ENCODE data around the gene ASB1.

GRCh38 chr2:238497610-238498005 lies 70.9 kb downstream of the ASB1 start:
- TF ChIP-seq CTCF (optimal IDR thresholded peaks at IDR 0.05 in 1 of 3, IDR thresholded peaks at IDR 0.05 in 1 of 3, conservative IDR thresholded peaks at IDR 0.05 in 1 of 3; ENCODE audit: extremely low read depth in 1 of 3, insufficient read depth in 2 of 3, low read length in 3 of 3) = no peak
- TF ChIP-seq EZH2 (IDR thresholded peaks at IDR 0.05; ENCODE audit: low read length) = no peak

All from keratinocyte (primary cell).